ENCODE measurements around the gene SEMA4F. TPM values are rescaled to one million over a fixed set of nuclear protein-coding genes. Genes with fewer than 3 reads are reported as not detected.

Gene SEMA4F
- total RNA-seq, 1 experiment from 2014 or later, result 6.6 TPM

GRCh38 chr2:74708883-74709282 is 54.8 kb downstream of the SEMA4F start:
- H3K79me2 ChIP-seq (ENCODE audit: insufficient read depth, low read length), result no peaks in the 10 kb centered on the region
- no peak overlapping the region for H2BK12ac ChIP-seq (ENCODE audit: insufficient read length, low read depth, low read length)
- Mint-ChIP-seq H3K36me3 (ENCODE audit: insufficient read depth in 1 of 3, low read depth in 3 of 3) (no peaks in the 10 kb centered on the region), H3K27ac (no peak overlapping the region), H3K4me1 (peaks cover 3% of the 10 kb centered on the region in 2 experiments; a peak in 1 of 4 replicates), H3K27me3 (ENCODE audit: low read depth) (peaks cover 2% of the 10 kb centered on the region), H3K9me3 (no peaks in the 10 kb centered on the region), H3K4me3 (no peak overlapping the region)
- TF ChIP-seq, protein P1, sequence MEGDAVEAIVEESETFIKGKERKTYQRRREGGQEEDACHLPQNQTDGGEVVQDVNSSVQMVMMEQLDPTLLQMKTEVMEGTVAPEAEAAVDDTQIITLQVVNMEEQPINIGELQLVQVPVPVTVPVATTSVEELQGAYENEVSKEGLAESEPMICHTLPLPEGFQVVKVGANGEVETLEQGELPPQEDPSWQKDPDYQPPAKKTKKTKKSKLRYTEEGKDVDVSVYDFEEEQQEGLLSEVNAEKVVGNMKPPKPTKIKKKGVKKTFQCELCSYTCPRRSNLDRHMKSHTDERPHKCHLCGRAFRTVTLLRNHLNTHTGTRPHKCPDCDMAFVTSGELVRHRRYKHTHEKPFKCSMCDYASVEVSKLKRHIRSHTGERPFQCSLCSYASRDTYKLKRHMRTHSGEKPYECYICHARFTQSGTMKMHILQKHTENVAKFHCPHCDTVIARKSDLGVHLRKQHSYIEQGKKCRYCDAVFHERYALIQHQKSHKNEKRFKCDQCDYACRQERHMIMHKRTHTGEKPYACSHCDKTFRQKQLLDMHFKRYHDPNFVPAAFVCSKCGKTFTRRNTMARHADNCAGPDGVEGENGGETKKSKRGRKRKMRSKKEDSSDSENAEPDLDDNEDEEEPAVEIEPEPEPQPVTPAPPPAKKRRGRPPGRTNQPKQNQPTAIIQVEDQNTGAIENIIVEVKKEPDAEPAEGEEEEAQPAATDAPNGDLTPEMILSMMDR (conservative IDR thresholded peaks at IDR 0.05), result no peak
- H3K14ac ChIP-seq (ENCODE audit: insufficient read depth, low read length), result no peak overlapping the region
- H2BK20ac ChIP-seq (ENCODE audit: low read depth, low read length, poor library complexity, severe bottlenecking), result no peak overlapping the region
- DNase-seq, result no peak
- H3K18ac ChIP-seq (ENCODE audit: insufficient read length, low read depth, low read length), result no peak overlapping the region
- no peak overlapping the region for H3T11ph ChIP-seq (ENCODE audit: low read length)
- H3K23ac ChIP-seq (ENCODE audit: insufficient read length, low read depth, low read length), result no peak overlapping the region
- no peak overlapping the region for H2BK15ac ChIP-seq (ENCODE audit: low read depth, low read length)
- H3K4me1 ChIP-seq (ENCODE audit: insufficient read depth, low read length), result no peaks in the 10 kb centered on the region
- H2AK5ac ChIP-seq (ENCODE audit: insufficient read length, low read length), result no peak overlapping the region
- H2BK5ac ChIP-seq (ENCODE audit: insufficient read length, low read length), result no peak overlapping the region
- no peak overlapping the region for H4K91ac ChIP-seq (ENCODE audit: insufficient read length, low read depth, low read length)
- no peak overlapping the region for H2BK120ac ChIP-seq (ENCODE audit: low read depth, low read length, poor library complexity, severe bottlenecking)
- H3K27me3 ChIP-seq (ENCODE audit: insufficient read depth, low read length), result no peaks in the 10 kb centered on the region; the same call in 1 of the 2 replicates
- H3K9me3 ChIP-seq (ENCODE audit: control insufficient read depth, low read depth, low read length), result no peaks in the 10 kb centered on the region
- no peaks in the 10 kb centered on the region for H4K20me1 ChIP-seq (ENCODE audit: control insufficient read depth, insufficient read depth, insufficient read length)
- no peak overlapping the region for H3K4ac ChIP-seq (ENCODE audit: low read depth, low read length)
- H4K5ac ChIP-seq (ENCODE audit: insufficient read length, low read depth, low read length), result no peak overlapping the region
- no peaks in the 10 kb centered on the region for H3K79me1 ChIP-seq (ENCODE audit: insufficient read depth, low read depth, low read length, poor library complexity, severe bottlenecking)
- H3K4me2 ChIP-seq (ENCODE audit: insufficient read depth, insufficient read length, low read length), result no peak overlapping the region
- WGBS (ENCODE audit: extremely low coverage, insufficient read length, low lambda C conversion rate), result no CpG with 5 or more reads among the region's 4 CpGs
- no peak overlapping the region for H3K27ac ChIP-seq (ENCODE audit: insufficient read length, low read depth, low read length)
- no peaks in the 10 kb centered on the region for H3K23me2 ChIP-seq (ENCODE audit: insufficient read length, low read depth, low read length, poor library complexity, severe bottlenecking)
- H3K9ac ChIP-seq (ENCODE audit: extremely low read depth, insufficient read length, low read length), result no peak overlapping the region
- no peak overlapping the region for H2AFZ ChIP-seq (ENCODE audit: low read length)
- no peak overlapping the region for H4K8ac ChIP-seq (replicated peaks; ENCODE audit: insufficient read length, low read depth, low read length)
- H3K56ac ChIP-seq (ENCODE audit: insufficient read length, low read depth, low read length), result no peak overlapping the region

Measured in H9 (cell line).